ENCODE results near the gene PKP2.
"Not testable (repeated sequence)": the region's sequence is repeated elsewhere in the genome, so short reads cannot be mapped to it uniquely, and the experiment has no call there.

The PKP2 gene

GRCh38 chr12:32870716-32871115, 25.9 kb downstream of the PKP2 start:
- Histone ChIP-seq H3K9me3 (ENCODE audit: insufficient read depth, low read length) (no peaks in the 10 kb centered on the region), H3K9ac (ENCODE audit: low read length) (no peak overlapping the region), H3K36me3 (replicated peaks; ENCODE audit: low read depth, low read length) (no peaks in the 10 kb centered on the region), H3K27ac (ENCODE audit: low read length) (no peak overlapping the region), H2AFZ (ENCODE audit: low read depth, low read length) (no peak overlapping the region), H3K4me2 (ENCODE audit: low read length) (no peak overlapping the region), H3K4me1 (ENCODE audit: low read length) (no peaks in the 10 kb centered on the region), H3K79me2 (ENCODE audit: low read length) (no peaks in the 10 kb centered on the region), H3K4me3 (ENCODE audit: low read length) (no peak overlapping the region), H3K27me3 (ENCODE audit: low read depth, low read length) (peaks cover 18% of the 10 kb centered on the region), H4K20me1 (ENCODE audit: insufficient read depth, low read length) (no peaks in the 10 kb centered on the region)
- TF ChIP-seq CTCF (IDR thresholded peaks at IDR 0.05; ENCODE audit: low read depth, low read length), result no peak
- TF ChIP-seq EZH2phosphoT487 (IDR thresholded peaks at IDR 0.05; ENCODE audit: low read depth), result no peak

- Histone ChIP-seq H3K9ac (ENCODE audit: low read length) (no peak overlapping the region), H3K4me1 (ENCODE audit: low read length) (no peaks in the 10 kb centered on the region), H3K27me3 (ENCODE audit: low read depth, low read length) (peaks cover 6% of the 10 kb centered on the region; the same call in 1 of the 2 replicates), H2AFZ (ENCODE audit: low read depth, low read length) (no peak overlapping the region), H3K4me3 (ENCODE audit: low read length) (no peak overlapping the region), H3K4me2 (ENCODE audit: low read length) (no peak overlapping the region), H3K36me3 (replicated peaks; ENCODE audit: low read depth, low read length) (no peaks in the 10 kb centered on the region), H3K79me2 (ENCODE audit: low read length) (no peaks in the 10 kb centered on the region), H3K27ac (ENCODE audit: low read length) (no peak overlapping the region), H4K20me1 (ENCODE audit: insufficient read depth, low read length) (no peaks in the 10 kb centered on the region), H3K9me3 (ENCODE audit: insufficient read depth, low read length) (no peaks in the 10 kb centered on the region)
- TF ChIP-seq EZH2phosphoT487 (IDR thresholded peaks at IDR 0.05; ENCODE audit: low read depth) (no peak), CTCF (IDR thresholded peaks at IDR 0.05; ENCODE audit: low read depth, low read length) (no peak)
Observed at GRCh38 chr12:32868885-32869284, 27.7 kb downstream of the PKP2 start.

DNA sequence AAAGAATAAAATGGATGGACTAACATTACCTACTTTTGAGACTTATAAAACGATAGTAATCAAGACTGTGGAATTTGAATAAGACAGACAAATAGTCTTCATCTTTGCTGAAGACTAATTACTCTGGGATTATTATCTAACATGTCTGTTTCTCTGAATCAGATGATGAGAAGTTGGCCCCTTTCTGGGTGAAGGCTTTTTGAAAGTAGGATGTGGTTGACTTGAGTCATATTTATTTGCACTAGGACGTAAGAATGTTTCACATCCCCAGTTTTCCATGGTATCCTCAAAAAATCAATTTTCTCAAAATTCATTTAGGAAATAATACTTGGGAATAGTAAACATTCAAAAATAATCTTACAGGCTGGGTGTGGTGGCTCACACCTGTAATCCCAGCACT, 31.8 kb downstream of the PKP2 start:
- no peaks in the 10 kb centered on the region for H3K36me3 ChIP-seq (replicated peaks; ENCODE audit: low read depth, low read length)
- H3K27me3 ChIP-seq (ENCODE audit: low read depth, low read length), result peaks cover 4% of the 10 kb centered on the region
- no peak overlapping the region for H3K9ac ChIP-seq (ENCODE audit: low read length)
- H3K79me2 ChIP-seq (ENCODE audit: low read length), result no peaks in the 10 kb centered on the region
- no peaks in the 10 kb centered on the region for H3K4me1 ChIP-seq (ENCODE audit: low read length)
- H2AFZ ChIP-seq (ENCODE audit: low read depth, low read length), result no peak overlapping the region
- no peak overlapping the region for H3K4me2 ChIP-seq (ENCODE audit: low read length)
- TF ChIP-seq CTCF (IDR thresholded peaks at IDR 0.05; ENCODE audit: low read depth, low read length) (no peak), EZH2phosphoT487 (IDR thresholded peaks at IDR 0.05; ENCODE audit: low read depth) (no peak)
- no peaks in the 10 kb centered on the region for H4K20me1 ChIP-seq (ENCODE audit: insufficient read depth, low read length)
- no peaks in the 10 kb centered on the region for H3K9me3 ChIP-seq (ENCODE audit: insufficient read depth, low read length)
- H3K4me3 ChIP-seq (ENCODE audit: low read length), result no peak overlapping the region
- H3K27ac ChIP-seq (ENCODE audit: low read length), result no peak overlapping the region

GRCh38 chr12:32863128-32863527, 33.4 kb downstream of the PKP2 start:
- no peaks in the 10 kb centered on the region for H3K79me2 ChIP-seq (ENCODE audit: low read length)
- no peak overlapping the region for H3K27ac ChIP-seq (ENCODE audit: low read length)
- no peaks in the 10 kb centered on the region for H3K4me1 ChIP-seq (ENCODE audit: low read length)
- TF ChIP-seq EZH2phosphoT487 (IDR thresholded peaks at IDR 0.05; ENCODE audit: low read depth) (no peak), CTCF (IDR thresholded peaks at IDR 0.05; ENCODE audit: low read depth, low read length) (no peak)
- no peaks in the 10 kb centered on the region for H3K36me3 ChIP-seq (replicated peaks; ENCODE audit: low read depth, low read length)
- peaks cover 9% of the 10 kb centered on the region for H3K27me3 ChIP-seq (ENCODE audit: low read depth, low read length)
- H3K4me3 ChIP-seq (ENCODE audit: low read length), result no peak overlapping the region
- no peaks in the 10 kb centered on the region for H3K9me3 ChIP-seq (ENCODE audit: insufficient read depth, low read length)
- no peak overlapping the region for H3K4me2 ChIP-seq (ENCODE audit: low read length)
- H4K20me1 ChIP-seq (ENCODE audit: insufficient read depth, low read length), result no peaks in the 10 kb centered on the region
- no peak overlapping the region for H3K9ac ChIP-seq (ENCODE audit: low read length)
- no peak overlapping the region for H2AFZ ChIP-seq (ENCODE audit: low read depth, low read length)

GRCh38 chr12:32861658-32862057, 34.9 kb downstream of the PKP2 start:
- not testable (repeated sequence) for H3K4me2 ChIP-seq (ENCODE audit: low read length); H3K4me3 ChIP-seq (ENCODE audit: low read length); H3K4me1 ChIP-seq (ENCODE audit: low read length); H3K9me3 ChIP-seq (ENCODE audit: insufficient read depth, low read length); H4K20me1 ChIP-seq (ENCODE audit: insufficient read depth, low read length); H3K36me3 ChIP-seq (replicated peaks; ENCODE audit: low read depth, low read length); H3K9ac ChIP-seq (ENCODE audit: low read length); H3K27me3 ChIP-seq (ENCODE audit: low read depth, low read length); H3K27ac ChIP-seq (ENCODE audit: low read length); H3K79me2 ChIP-seq (ENCODE audit: low read length); H2AFZ ChIP-seq (ENCODE audit: low read depth, low read length)

Measured in OCI-LY3 (cell line).